GM21360 (cell line): ENCODE results near the gene PRPF18.

ENCODE experiments used
- ATAC-seq: cut with Tn5 transposase; IDR thresholded peaks from one replicate; pipeline ENCODE4 v1.9.1; 2021; ENCODE audit warnings: mild to moderate bottlenecking, moderate library complexity; ENCODE audit not compliant: unreplicated experiment

PRPF18 gene

GRCh38 chr10:13637303-13637856 is 50.6 kb downstream of the PRPF18 start:
- no peak for ATAC-seq

- no peak for ATAC-seq
Observed at GRCh38 chr10:13637894-13638293, 51.1 kb downstream of the PRPF18 start.

- no peak for ATAC-seq
Observed at GRCh38 chr10:13642293-13642692, 55.5 kb downstream of the PRPF18 start.

- ATAC-seq = no peak
Observed at GRCh38 chr10:13643016-13643415, 56.3 kb downstream of the PRPF18 start.

- ATAC-seq = no peak
Observed at GRCh38 chr10:13644866-13645265, 58.1 kb downstream of the PRPF18 start.

- ATAC-seq = no peak
Observed at GRCh38 chr10:13648425-13648824, 61.7 kb downstream of the PRPF18 start.

- no peak for ATAC-seq
Observed at GRCh38 chr10:13649844-13650520, 63.2 kb downstream of the PRPF18 start.

GRCh38 chr10:13650961-13651360 is 64.2 kb downstream of the PRPF18 start:
- no peak for ATAC-seq

GRCh38 chr10:13651969-13652720 is 65.4 kb downstream of the PRPF18 start:
- ATAC-seq = no peak

GRCh38 chr10:13652860-13653259 is 66.1 kb downstream of the PRPF18 start:
- no peak for ATAC-seq

GRCh38 chr10:13654118-13654830 is 67.5 kb downstream of the PRPF18 start:
- no peak for ATAC-seq

GRCh38 chr10:13654846-13655245 is 68.1 kb downstream of the PRPF18 start:
- ATAC-seq = no peak

- no peak for ATAC-seq
Observed at GRCh38 chr10:13656337-13657100, 69.8 kb downstream of the PRPF18 start.

GRCh38 chr10:13657101-13657680 is 70.4 kb downstream of the PRPF18 start:
- ATAC-seq = no peak

GRCh38 chr10:13658264-13658663 is 71.5 kb downstream of the PRPF18 start:
- no peak for ATAC-seq

- no peak for ATAC-seq
Observed at GRCh38 chr10:13658871-13659685, 72.3 kb downstream of the PRPF18 start.

GRCh38 chr10:13659887-13660550 is 73.3 kb downstream of the PRPF18 start:
- no peak for ATAC-seq

- no peak for ATAC-seq
Observed at GRCh38 chr10:13660551-13660920, 73.8 kb downstream of the PRPF18 start.

- no peak for ATAC-seq
Observed at GRCh38 chr10:13661256-13661655, 74.5 kb downstream of the PRPF18 start.
